Activated CD8-positive, alpha-beta memory T cell treated with anti-CD3 and anti-CD28 coated beads, Interleukin-2, amount 50 U/mL, for 24 hours (primary cell): ENCODE results near the gene ISOC2.

ENCODE experiments used
- DNase-seq: peaks from one replicate; pipeline ENCODE4 v3.0.0-alpha.2; 2020; ENCODE audit errors: extremely low read depth

Gene ISOC2

DNA sequence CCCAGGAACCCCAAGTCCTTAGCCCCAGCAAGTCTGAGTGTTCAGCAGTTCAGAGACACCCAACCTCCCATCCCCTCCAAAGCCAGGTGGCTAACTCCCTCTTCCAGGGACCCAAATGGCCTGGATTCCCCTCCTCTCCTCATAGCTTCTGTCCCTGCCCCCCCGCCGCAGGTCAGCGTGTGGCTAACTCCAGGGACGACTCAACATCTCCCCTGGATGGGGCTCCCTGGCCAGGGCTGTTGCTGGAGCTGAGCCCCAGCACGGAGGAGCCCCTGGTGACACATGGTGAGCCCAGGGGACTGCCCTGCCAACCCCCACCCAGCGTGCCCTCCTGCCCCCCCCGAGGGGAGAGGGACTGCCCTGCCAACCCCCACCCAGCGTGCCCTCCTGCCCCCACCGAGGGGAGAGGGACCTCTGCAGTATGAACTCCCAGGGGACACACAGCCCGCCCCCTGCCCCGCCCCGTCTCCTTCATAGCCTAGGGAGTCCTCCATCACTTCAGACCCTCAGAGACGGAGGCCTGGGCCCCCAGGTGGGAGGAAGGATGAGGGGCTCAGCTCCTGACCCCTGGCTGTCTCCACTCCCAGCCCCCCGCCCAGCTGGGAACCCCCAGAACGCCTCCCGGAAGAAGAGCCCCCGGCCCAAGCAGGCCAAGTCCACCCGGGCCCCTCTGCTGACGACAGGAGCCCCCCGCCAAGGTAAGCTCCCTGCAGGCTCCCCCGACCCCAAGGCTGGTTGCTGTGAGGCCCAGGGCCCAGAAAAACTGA lies 28.5 kb upstream of the ISOC2 start:
- DNase-seq, result no peak

DNA sequence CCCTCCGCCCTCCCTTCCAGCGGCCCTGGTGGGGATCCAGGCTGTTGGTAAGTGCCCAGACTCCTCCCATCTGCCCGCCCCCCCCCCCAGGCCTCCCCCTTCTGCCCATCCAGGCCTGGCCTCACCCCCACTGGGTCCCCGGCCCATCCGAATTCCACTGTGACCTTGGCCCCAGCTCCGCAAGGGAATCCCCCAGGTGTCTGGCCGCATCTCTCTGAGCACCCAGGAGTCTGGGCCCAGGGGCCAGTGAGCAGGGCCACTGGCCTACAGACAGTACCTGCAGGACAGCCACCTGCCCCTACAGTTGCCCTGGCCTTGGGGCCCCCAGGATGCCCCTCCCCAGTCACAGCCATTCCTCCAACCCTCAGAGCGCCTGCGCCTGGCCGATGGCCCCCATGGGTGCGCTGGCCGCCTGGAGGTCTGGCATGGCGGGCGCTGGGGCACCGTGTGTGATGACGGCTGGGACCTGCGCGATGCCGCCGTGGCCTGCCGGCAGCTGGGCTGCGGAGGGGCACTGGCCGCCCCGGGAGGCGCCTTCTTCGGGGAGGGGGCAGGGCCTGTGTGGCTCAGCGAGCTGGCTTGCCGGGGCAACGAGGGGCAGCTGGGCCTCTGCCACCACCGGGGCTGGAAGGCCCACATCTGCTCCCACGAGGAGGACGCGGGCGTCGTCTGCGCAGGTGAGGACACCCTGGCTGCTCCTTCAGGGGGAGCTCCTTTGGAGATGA lies 27.7 kb upstream of the ISOC2 start:
- no peak for DNase-seq

DNA sequence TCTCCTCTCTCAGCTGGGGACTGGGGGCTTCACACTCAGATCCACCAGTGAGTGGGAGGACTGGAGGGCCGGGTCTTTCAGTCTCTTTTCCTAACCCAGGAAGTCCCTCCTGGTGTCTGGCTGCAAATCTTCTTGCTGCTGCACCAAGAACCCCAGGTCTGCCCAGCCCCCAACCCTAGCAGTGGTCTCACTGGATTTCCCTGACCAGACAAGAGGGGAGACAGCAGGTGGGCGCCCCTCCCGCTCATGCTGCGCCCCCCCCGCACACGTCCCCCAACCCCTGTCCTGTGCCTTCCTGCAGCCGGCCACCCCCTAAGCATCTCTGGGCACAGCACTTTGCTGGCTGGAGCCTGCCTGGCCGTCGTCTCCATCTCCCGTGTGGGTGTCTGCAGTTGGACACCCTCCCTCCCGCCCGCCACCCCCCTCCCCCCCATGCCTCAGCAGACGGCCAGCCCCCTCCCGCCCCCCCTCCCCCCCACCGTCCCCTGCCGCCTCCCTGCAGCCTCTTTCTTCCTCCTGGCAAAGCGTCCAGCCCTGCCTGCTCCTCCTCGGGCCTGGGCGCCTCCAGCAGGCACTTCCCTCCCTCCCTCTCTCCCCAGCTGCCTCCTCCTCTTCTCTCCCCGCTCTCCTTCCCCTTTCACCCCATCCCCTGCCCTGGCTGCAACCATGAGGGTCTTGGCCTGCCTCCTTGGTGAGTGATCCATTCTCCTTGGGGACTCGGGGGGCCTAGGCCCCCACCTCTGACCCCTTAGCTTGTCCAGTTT lies 26.7 kb upstream of the ISOC2 start, which contains the start of gene SSC5D:
Gene SSC5D, plus strand, starts transcription at position 513 of the 764 bp plus-strand sequence. Its CDS starts 154 bp downstream, at position 667.
- DNase-seq, result no peak

DNA sequence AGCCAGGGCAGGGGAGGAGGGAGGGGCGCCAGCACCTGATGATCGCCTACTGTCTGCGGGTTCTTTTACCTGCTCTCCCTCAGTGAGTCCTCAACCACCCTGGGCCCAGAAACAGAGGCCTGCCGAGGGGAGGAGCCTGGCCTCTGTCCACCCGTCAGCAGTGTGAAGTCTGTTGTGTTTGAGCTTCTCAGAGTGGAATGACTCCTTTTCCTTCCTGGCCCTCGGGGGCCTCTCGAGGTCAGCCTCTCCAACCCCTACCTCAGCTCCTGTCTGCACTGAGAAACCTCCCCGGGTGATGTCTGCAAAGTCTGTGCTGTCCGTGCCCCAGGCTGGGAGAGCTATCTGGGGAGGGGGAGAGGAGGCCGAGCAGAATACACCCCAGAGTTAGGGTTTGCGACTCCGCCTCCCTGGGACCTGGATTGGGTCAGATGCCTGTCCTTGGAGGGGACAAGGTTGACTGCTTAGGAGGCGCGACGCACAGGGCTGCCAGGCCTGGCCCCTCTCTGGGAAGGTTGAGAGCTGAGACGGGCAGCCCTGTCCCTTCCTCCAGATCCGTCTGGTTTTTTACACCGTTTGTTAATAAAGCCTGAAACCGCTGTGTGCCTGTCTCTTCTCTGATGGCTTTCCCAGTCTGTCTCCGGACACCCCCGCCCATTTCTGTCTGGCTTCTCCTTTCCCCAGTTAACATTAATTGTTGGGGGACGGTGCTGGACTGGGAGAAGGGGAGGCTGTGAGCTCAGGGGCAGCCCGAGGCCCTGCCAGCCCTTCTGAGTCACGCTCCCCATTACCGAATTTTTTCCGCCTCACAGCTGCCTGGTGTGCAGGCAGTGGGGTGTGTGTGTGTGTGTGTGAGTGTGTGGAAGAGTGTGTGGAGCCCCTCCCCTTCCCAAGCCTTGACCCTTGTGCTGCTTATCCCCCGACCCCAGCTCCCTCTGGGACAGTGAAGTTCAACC lies 25.8 kb upstream of the ISOC2 start:
- no peak for DNase-seq

DNA sequence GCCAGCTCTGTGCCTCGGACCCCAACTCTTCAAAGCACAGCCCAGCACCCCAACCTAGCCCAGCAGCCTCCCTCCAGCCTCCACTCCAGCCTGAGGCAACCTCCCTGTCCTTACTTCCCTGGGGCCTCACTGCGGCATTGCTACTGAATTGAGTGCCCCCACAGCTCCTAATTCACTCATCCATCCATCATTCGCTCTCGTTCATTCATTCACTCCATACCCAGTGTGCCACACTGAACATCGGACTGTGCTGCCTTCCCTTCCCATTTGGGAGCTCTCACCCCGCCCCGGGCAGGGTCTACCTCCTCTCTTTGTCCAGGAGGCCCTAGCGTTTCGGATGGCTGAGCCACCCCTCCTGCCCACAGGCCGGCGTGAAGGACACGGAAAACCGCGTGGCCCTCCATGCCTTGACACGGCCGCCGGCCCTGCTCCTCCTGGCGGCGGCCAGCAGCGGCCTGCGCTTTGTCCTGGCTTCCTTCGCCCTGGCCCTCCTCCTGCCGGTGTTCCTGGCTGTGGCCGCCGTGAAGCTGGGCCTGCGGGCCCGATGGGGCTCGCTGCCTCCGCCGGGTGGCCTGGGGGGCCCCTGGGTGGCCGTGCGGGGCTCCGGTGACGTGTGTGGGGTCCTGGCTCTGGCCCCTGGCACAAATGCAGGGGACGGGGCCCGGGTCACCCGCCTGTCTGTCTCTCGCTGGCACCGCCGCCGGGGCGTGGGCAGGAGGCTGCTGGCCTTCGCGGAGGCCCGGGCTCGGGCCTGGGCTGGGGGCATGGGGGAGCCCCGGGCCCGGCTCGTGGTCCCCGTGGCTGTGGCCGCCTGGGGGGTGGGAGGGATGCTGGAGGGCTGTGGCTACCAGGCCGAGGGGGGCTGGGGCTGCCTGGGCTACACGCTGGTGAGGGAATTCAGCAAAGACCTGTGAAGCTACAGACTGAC lies 24.9 kb upstream of the ISOC2 start:
- no peak for DNase-seq

DNA sequence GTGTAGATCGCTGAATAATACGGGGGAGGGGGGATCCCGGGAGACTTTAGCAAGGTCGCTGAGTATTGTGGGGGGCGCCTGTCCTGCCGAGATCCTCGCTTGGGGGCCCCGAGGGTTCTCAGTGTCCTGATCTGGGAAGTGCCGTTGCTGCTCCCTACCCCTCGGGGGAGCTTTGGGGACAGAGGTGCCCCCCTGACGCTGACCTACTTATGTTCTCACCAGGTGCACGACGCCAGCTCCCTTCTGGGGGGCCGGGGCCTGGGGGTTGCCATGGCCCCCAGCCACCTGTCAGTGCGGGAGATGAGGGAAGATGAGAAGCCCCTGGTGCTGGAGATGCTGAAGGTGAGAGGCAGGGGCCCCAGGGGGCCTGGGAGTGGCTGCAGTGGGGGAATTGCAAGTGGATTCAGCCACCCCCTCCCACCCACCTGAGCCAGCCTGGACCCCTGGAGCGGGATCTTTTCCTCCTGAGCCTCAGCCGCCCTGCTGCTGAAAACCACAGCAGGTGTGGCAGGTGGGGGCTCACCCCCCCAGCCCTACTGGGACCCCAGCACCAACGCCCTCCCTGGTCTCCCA lies 24.1 kb upstream of the ISOC2 start:
- no peak for DNase-seq

DNA sequence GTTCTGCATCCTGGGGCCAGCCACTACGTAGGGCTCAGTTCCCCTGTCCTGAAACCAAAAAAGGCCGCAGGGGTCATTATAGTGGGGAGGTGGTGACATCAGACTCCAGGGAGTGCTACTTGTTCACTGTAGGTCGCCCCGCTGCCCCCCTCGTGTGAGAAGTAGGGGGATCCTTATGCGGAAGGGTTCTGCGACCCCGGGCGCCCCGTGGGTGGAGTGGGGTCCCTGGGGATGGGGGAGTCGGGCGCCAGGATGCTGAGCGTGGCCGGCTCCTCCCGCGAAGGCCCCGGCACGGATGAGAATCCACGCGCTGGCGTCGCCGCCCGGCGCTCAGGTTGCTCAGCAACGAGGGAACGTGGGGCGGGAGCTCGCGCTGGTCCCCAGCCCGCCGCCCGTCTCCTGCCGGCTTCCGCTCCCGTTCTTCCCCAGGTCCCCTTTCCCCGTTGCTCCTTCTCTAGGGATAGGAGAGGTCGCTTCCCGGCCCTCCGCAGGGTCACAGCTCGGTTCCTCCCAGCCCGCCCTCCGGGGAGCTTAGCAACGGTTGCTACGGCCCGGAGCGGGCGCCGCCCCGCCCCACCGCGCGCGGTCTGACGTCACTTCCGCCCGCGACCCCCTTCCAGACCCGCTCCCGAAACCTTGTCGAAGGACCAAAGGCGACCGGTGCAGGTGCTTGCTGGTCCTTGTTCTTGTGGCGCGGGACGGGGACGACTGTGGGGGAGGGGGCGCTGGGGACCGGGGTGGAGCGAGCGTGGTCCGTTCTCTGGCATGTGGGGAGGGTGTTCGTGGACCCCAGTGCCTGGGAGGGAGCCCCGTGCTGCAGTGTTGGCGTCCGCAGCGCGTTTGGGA lies 23.4 kb upstream of the ISOC2 start, which contains the start of gene NAT14:
Gene NAT14, plus strand, starts transcription at position 596 of the 846 bp plus-strand sequence. CDS start 521 bp downstream, outside the sequence.
- DNase-seq, result no peak

DNA sequence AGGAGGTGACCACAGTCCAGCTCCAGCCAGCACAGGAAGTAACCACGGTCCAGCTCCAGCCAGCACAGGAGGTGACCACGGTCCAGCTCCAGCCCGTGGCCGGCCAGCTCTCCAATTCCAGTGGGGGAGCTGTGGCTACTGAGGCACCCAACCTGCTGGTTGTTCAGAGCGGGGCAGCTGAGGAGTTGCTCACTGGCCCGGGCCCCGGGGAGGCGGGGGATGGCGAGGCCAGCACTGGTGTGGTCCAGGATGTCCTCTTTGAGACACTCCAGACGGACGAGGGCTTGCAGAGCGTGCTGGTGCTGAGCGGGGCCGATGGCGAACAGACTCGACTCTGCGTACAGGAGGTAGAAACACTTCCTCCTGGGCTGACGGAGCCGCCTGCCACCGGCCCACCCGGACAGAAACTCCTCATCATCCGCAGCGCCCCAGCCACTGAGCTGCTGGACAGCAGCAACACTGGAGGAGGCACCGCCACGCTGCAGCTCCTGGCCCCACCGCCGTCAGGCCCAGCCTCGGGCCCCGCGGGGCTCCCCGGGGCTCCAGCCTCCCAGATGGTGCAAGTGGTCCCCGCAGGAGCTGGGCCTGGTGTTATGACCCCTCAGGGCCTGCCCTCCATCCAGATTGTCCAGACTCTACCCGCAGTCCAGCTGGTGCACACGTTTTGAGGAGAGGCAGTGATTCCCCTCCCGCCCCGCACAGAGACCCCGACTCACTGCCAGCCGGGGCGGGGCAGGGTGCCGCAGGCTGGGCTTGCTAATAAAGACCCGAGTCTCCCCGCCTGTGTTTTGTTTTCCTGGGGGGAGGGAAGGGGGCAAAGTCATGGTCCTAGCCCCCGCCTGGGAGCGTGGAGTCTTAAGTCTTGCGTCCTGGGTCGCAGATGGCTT lies 22.5 kb upstream of the ISOC2 start:
- DNase-seq, result no peak

DNA sequence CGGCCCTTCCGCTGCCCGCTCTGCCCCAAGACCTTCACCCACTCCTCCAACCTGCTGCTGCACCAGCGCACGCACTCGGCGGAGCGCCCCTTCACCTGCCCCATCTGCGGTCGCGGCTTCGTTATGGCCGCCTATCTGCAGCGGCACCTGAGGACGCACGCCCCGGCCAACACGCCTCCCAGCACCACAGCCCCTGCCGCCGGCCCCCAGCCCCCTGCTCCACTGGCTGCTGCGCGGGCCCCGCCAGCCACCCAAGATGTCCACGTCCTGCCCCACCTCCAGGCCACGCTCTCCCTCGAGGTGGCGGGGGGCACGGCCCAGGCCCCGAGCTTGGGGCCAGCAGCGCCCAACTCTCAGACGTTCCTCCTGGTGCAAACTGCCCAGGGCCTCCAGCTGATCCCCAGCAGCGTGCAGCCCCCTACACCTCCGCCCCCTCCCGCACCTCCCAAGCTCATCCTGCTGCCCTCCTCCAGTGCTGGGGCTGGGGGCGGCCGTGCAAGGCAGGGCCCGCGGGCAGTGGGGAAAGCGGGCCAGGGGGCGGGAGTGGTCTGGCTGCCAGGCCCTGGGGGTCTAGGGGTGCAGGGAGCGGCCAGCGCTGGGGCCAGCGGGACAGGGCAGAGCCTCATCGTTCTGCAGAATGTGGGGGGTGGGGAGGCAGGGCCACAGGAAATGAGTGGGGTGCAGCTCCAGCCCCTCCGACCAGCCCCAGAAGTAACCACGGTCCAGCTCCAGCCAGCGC lies 21.7 kb upstream of the ISOC2 start:
- no peak for DNase-seq

DNA sequence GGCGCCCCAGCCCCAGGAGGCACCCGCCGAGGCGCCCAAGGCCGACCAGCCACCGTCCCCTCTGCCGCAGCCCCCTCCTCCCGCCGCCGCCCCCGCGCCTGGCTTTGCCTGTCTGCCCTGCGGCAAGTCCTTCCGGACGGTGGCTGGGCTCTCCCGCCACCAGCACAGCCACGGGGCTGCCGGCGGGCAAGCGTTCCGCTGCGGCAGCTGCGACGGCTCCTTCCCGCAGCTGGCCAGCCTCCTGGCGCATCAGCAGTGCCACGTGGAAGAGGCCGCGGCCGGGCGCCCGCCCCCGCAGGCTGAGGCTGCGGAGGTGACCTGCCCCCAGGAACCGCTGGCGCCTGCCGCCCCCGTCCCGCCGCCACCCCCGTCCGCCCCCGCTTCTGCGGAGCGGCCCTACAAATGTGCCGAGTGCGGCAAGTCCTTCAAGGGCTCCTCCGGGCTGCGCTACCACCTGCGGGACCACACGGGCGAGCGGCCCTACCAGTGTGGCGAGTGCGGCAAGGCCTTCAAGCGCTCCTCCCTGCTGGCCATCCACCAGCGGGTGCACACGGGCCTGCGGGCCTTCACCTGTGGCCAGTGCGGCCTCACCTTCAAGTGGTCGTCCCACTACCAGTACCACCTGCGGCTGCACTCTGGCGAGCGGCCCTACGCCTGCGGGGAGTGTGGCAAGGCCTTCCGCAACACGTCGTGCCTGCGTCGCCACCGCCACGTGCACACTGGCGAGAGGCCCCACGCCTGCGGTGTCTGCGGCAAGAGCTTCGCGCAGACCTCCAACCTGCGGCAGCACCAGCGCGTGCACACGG lies 20.9 kb upstream of the ISOC2 start:
- no peak for DNase-seq

DNA sequence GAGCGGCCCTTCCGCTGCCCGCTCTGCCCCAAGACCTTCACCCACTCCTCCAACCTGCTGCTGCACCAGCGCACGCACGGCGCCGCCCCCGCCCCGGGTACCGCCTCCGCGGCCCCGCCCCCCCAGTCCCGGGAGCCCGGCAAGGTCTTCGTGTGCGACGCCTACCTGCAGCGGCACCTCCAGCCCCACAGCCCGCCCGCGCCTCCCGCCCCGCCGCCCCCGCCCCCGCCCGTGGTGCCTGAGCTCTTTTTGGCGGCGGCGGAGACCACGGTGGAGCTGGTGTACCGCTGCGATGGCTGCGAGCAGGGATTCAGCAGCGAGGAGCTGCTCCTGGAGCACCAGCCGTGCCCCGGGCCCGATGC lies 20.3 kb upstream of the ISOC2 start:
- no peak for DNase-seq

DNA sequence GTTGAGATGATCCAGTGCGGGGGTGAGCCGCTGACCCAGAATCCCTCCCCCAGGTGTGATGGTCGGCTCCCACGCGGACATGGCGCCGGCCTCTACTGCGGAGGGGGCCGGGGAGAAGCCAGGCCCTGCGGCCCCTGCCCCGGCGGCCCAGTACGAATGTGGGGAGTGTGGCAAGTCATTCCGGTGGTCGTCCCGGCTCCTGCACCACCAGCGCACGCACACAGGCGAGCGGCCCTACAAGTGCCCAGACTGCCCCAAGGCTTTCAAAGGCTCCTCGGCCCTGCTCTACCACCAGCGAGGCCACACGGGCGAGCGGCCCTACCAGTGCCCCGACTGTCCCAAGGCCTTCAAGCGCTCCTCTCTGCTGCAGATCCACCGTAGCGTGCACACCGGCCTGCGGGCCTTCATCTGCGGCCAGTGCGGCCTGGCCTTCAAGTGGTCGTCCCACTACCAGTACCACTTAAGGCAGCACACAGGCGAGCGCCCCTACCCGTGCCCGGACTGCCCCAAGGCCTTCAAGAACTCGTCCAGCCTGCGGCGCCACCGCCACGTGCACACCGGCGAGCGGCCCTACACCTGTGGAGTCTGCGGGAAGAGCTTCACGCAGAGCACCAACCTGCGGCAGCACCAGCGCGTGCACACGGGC lies 19.8 kb upstream of the ISOC2 start:
- no peak for DNase-seq

DNA sequence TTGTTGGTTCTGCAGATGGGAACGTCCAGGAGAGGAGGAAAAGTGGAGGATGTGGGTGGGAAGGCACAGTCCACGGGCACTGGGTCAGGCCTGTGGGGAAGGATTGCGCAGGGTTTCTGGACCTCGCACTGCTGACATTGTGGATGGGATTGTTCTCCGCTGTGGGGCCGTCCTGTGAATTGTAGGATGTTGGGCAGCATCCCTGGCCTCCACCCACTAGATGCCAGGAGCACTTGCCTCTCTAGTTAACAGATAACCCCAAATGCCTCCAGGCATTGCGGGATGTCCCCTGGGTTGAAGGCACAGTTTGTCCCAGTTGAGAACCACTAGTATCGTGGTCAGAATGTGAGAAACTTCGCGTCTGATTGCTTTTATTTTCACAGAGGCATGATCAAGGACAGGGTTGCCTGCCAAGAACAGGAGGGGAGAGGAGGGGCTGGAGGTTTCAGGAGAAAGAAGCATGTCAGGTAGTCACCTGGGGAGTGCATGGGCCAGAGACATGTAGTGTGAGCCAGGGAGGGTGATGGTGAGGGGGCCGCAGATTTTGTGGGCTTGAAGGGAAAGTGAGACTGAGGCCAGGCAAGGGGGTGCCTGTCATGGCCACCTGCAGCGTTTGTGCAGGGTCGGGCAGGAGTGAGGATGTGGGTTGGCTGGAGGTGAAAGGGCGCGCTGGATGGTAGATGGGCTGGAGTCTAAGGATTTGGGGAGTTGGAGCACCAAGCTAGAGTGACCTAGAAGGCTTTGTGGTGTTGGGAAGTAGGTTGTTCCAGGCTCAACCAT lies 18.2 kb upstream of the ISOC2 start:
- DNase-seq, result no peak

DNA sequence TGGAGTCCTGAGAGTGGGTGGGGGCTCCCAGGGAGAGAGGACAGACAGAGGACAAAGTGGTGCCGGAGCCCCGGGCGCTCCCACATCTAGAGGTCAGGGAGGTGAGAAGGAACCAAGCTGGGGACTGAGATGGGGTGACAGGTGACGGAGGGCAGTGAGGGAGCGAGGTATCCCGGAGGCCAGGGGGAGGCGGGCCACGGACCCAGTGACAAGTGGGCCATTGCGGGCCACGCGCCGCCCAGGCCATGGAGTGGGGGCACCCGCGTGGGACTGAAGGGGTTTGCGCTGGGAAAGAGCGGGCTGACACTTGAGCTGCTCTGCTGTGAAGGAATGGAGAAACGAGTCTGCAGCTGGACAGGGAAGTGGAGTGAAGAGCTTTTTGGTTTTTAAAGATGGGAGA lies 17.6 kb upstream of the ISOC2 start:
- no peak for DNase-seq

DNA sequence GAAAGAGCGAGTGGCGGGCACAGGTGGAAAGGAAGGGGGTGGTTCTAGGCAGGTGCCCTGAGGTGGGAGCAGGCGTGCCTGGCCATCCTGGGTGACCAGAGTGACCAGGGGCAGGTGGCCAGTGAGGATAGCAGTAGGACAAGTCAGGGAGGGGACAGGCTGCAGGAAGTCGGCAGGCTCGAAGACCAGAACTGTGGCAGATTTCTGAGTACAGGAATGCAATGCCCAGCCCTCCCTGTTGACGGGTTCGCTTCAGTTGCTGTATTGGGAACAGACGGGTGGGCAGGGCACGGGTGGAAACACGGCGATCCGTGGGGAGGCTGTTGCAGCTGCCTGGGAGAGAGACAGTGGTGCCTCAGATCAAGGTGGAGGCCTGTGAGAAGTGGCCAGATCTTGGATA lies 16.9 kb upstream of the ISOC2 start:
- DNase-seq, result no peak
